Ectodermal cell (in vitro differentiated cells): ENCODE measurements around the gene SYCN. TPM values are rescaled to one million over a fixed set of nuclear protein-coding genes. Genes with fewer than 3 reads are reported as not detected.
"Not testable (repeated sequence)": the region's sequence is repeated elsewhere in the genome, so short reads cannot be mapped to it uniquely, and the experiment has no call there.

Source experiments
- H3K27ac ChIP-seq: 2 replicates; pipeline ENCODE4 v1.7.0; 2013; ENCODE audit warnings: mild to moderate bottlenecking, low read depth, low read length; ENCODE audit not compliant: insufficient read depth, poor library complexity, severe bottlenecking
- H3K27me3 ChIP-seq: 2 replicates; pipeline ENCODE4 v1.7.0; 2013; ENCODE audit warnings: mild to moderate bottlenecking, low read length; ENCODE audit not compliant: insufficient read depth, control insufficient read depth, poor library complexity, severe bottlenecking
- H3K36me3 ChIP-seq: one replicate; pipeline ENCODE4 v1.7.0; 2013; ENCODE audit warnings: low read length; ENCODE audit not compliant: control insufficient read depth, insufficient read depth
- H3K4me1 ChIP-seq: one replicate; pipeline ENCODE4 v1.7.0; 2013; ENCODE audit warnings: low read length; ENCODE audit not compliant: control insufficient read depth, insufficient read depth
- H3K4me3 ChIP-seq: 2 replicates; pipeline ENCODE4 v1.7.0; 2013; ENCODE audit warnings: low read depth, low read length, control low read depth; ENCODE audit not compliant: insufficient read depth
- H3K9me3 ChIP-seq: 2 replicates; pipeline ENCODE4 v1.7.0; 2013; ENCODE audit warnings: mild to moderate bottlenecking, low read length, moderate library complexity; ENCODE audit not compliant: control insufficient read depth
- WGBS, 2 experiments: methylation state at CpG; one replicate each; pipeline ENCODE4 v1.1.7; 2013; ENCODE audit warnings: missing lambda C conversion rate in 2 of 2; 5-methylcytosine and 5-hydroxymethylcytosine counted together
- polyA plus RNA-seq, 4 experiments: library from polyadenylated mRNA; stranded (reverse); fragments of 50-300 nt; gene quantifications; one replicate each; pipeline ENCODE4 v1.2.3, GENCODE V29; 2013

Gene SYCN
- polyA plus RNA-seq (2013, experiment 1 of 4), result not detected
- not detected for polyA plus RNA-seq (2013, experiment 2 of 4)
- polyA plus RNA-seq (2013, experiment 3 of 4), result not detected
- polyA plus RNA-seq (2013, experiment 4 of 4), result not detected

DNA sequence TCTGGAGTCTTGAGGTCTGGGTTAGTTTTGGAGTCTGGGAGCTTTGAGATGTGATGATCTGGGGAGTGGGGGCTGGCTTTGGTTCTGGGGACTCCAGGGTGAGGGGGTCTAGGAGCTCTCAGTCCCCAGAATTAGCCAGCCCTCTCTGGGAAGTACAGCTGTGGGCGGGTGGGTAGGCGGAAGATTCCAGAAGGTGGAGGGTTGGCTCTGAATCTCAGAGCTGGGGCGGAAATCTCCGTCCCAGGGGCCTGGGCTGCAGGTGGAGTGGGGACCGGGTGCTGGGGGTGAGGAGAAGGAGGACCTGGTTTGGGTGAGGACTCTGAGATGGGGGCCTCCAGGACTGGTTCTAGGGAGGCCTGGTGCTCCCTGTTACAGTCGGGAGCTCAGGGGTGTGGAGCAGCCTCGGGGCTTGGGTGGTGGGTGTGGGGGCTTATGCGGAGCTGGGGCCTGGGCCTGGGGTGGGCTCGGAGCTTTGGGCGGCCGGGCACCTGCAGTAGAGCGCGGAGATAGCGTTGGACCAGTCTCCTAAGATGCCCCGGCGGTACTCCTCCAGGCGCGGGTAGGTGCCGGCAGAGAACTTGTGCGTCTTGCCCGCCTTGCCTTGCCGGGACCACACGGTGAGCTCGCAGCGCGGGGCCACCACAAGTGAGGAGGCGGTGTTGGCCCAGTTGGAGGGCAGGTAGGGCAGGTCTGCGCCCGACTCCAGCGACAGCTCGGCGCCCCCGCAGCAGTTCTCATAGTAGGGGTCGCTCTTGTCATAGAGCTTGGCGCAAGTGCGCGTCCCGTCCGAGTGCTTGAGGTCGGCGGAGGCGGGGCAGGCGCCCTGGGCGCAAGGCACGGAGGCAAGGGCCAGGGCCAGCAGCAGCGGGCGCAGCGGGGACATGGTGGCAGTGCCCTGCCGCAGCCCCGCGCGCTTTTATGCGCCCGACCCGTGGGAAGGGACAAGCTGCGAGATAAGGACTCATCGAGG, at the start of gene SYCN:
Gene SYCN (minus strand): TSS at position 892 of the 970 bp plus-strand sequence. CDS start 9 bp downstream, at position 883.
- no peaks in the 10 kb centered on the region for H3K4me1 ChIP-seq
- WGBS, 2 experiments, result 55 to 57% methylated on average over 57 of the region's 57 CpGs
- no peaks in the 10 kb centered on the region for H3K9me3 ChIP-seq
- H3K4me3 ChIP-seq, result no peak within 1 kb of the TSS
- no peak within 1 kb of the TSS for H3K27ac ChIP-seq
- H3K36me3 ChIP-seq, result no peaks in the 10 kb centered on the region
- H3K27me3 ChIP-seq, result peaks cover 53% of the 10 kb centered on the region

DNA sequence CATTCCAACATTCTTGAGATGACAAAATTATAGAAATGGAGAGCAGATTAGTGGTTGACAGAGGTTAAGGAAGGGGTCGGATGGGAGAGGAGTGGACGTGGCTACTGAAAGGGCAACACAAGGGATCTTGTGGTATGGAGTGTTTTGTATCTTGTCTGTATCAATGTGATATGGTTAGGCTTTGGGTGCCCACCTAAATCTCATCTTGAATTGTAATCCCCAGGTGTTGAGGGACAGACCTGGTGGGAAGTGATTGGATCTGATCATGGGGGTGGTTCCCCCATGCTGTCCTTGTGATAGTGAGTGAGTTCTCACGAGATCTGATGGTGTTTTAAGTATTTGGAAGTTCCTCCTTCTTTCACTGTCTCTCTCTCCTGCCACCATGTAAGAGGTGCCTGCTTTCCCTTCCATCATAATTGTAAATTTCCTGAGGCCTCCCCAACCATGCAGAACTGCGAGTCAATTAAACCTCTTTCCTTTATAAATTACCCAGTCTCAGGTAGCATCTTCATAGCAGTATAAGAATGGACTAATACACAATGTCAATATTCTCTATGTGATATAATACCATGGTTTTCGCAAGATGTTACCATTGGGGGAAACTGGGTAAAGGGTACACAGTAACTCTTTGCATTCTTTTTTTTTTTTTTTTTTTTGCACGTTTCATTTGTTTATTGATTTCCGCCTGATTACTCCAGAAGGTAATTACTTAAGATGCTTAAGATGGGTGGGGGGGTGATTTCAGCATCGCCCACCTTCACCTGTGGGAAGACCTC, 49.5 kb upstream of the SYCN start:
- peaks cover 48% of the 10 kb centered on the region for H3K27me3 ChIP-seq
- H3K4me3 ChIP-seq, result no peak overlapping the region
- no peak overlapping the region for H3K27ac ChIP-seq
- H3K4me1 ChIP-seq, result no peaks in the 10 kb centered on the region
- H3K36me3 ChIP-seq, result no peaks in the 10 kb centered on the region
- no peaks in the 10 kb centered on the region for H3K9me3 ChIP-seq
- WGBS, 2 experiments, result 85 to 86% methylated on average over 7 to 8 of the region's 8 CpGs

- H3K27me3 ChIP-seq, result peaks cover 59% of the 10 kb centered on the region
- H3K27ac ChIP-seq, result no peak overlapping the region
- WGBS, 2 experiments, result 66 to 85% methylated on average over 3 of the region's 3 CpGs
- no peaks in the 10 kb centered on the region for H3K4me1 ChIP-seq
- H3K9me3 ChIP-seq, result no peaks in the 10 kb centered on the region
- H3K4me3 ChIP-seq, result no peak overlapping the region
- H3K36me3 ChIP-seq, result no peaks in the 10 kb centered on the region
Measured at GRCh38 chr19:39252458-39252857, 48.4 kb upstream of the SYCN start.

GRCh38 chr19:39251846-39252245, 47.8 kb upstream of the SYCN start:
- WGBS, 2 experiments, result 85 to 89% methylated on average over 3 of the region's 3 CpGs
- no peak overlapping the region for H3K4me3 ChIP-seq
- no peak overlapping the region for H3K27ac ChIP-seq
- H3K27me3 ChIP-seq, result peaks cover 65% of the 10 kb centered on the region
- H3K4me1 ChIP-seq, result no peaks in the 10 kb centered on the region
- H3K36me3 ChIP-seq, result no peaks in the 10 kb centered on the region
- no peaks in the 10 kb centered on the region for H3K9me3 ChIP-seq

GRCh38 chr19:39251081-39251480, 47.0 kb upstream of the SYCN start:
- H3K4me1 ChIP-seq, result no peaks in the 10 kb centered on the region
- WGBS, 2 experiments, result 87% methylated on average over 5 of the region's 5 CpGs
- no peaks in the 10 kb centered on the region for H3K9me3 ChIP-seq
- no peak overlapping the region for H3K27ac ChIP-seq
- H3K4me3 ChIP-seq, result no peak overlapping the region
- no peaks in the 10 kb centered on the region for H3K36me3 ChIP-seq
- H3K27me3 ChIP-seq, result peaks cover 69% of the 10 kb centered on the region

DNA sequence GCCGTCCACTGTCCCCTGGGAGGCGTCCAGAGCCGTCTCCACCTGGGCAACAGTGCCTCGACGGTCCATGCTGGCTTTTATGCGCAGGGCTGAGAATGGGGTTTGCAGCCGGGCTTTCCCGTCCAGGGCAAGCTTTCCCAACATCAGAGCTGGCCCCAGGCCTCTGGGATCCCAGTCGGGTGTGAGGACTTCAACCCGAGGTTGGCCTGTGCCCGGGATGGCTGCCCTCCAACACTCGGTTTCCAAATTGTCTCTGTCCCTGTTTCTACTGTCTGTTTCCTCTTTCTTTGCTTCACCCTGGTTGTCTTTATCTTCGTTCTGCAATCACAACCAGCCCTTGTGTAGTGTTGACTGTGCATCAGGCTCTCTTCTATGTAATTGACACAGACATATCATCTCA, 44.7 kb upstream of the SYCN start, which contains the start of gene IFNL4:
Gene IFNL4 (minus strand): TSS at position 51 of the 400 bp plus-strand sequence.
- Histone ChIP-seq H3K27ac (no peak within 1 kb of the TSS), H3K4me3 (peak within 1 kb of the TSS; percentile 13), H3K36me3 (no peaks in the 10 kb centered on the region), H3K27me3 (peaks cover 76% of the 10 kb centered on the region), H3K4me1 (no peaks in the 10 kb centered on the region), H3K9me3 (no peaks in the 10 kb centered on the region)
- WGBS, 2 experiments, result 70 to 73% methylated on average over 13 of the region's 13 CpGs

DNA sequence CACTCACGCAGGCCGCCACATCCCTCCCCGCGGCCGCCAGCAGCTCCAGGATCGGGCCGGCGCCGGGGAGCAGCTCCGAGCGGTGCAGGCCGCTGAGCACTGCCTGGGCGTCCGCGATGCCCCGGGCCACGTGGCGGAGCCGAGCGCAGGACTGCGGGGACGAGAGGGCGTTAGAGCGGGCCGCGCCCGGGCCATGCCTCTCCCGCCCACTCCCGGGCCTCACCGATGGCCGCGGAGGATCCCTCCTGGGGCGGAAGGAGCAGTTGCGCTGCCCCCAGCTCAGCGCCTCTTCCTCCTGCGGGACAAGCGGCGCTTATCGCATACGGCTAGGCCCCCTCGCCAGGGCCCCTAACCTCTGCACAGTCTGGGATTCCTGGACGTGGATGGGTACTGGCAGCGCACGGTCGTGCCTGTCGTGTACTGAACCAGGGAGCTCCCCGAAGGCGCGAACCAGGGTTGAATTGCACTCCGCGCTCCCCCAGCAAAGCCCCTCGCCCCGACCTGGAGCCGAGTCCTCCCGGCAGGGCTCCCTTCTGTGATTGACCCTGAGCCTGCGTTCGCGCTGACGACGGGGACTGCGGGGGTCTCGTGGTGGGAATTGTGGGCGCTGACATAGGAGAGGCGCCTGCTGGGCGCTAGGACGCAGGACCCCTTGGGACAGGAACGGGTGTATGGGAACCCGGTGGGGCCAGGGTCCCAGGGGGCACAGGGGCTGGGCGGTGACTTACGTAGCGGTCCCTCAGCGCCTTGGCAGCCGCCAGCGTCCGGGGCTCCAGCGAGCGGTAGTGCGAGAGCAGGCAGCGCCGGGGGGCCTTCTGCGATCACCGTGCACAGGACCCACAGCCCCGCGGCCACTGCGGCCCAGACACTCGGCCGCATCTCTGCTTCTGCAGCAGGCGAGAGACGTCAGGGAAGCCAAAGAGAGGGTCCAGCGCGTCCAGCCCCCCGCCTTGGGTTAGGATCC, 43.9 kb upstream of the SYCN start:
- H3K27me3 ChIP-seq, result peaks cover 69% of the 10 kb centered on the region
- peak overlapping the region; percentile 13 for H3K4me3 ChIP-seq
- no peak overlapping the region for H3K27ac ChIP-seq
- H3K4me1 ChIP-seq, result no peaks in the 10 kb centered on the region
- H3K36me3 ChIP-seq, result no peaks in the 10 kb centered on the region
- no peaks in the 10 kb centered on the region for H3K9me3 ChIP-seq
- 17% methylated on average over 92 of the region's 92 CpGs for WGBS, 2 experiments

DNA sequence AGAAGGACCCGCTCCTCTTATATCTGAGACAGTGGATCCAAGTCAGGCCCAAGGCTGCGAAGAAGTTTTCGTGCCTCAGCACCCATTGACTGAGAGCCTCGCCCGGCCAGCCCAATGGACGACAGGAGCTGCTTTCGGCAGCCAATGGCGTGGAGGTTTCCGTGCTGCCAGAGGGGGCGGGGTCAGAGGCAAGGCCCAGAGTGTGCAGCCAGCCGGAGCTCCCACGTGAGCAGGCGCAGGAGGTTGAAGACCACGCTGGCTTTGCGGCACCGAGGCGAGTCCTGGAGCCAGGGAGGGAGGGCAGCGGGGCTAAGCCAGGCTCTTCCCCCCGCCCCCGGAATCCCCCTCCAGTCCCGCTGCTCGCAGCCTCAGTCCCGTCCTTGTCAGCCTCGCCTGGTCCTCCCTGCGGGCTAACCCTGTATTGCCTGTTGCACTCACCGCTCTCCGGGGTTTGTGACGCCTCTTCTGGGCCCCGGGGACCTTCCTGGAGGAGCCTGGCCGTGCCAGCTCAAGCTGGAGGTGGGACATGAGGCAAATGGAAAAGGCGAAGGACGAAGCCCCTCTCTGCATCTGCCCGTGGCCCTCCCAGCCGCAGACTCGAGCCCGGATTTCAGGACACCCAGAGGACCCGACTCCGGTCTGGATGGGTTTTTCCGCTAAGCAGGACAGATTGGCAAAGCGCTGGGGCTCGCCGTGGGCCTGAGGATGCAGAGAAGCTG, 43.0 kb upstream of the SYCN start:
- no peaks in the 10 kb centered on the region for H3K4me1 ChIP-seq
- H3K27me3 ChIP-seq, result peaks cover 61% of the 10 kb centered on the region
- WGBS, 2 experiments, result 19% methylated on average over 42 of the region's 42 CpGs
- peak overlapping the region; percentile 13 for H3K4me3 ChIP-seq
- no peak overlapping the region for H3K27ac ChIP-seq
- no peaks in the 10 kb centered on the region for H3K36me3 ChIP-seq
- no peaks in the 10 kb centered on the region for H3K9me3 ChIP-seq

DNA sequence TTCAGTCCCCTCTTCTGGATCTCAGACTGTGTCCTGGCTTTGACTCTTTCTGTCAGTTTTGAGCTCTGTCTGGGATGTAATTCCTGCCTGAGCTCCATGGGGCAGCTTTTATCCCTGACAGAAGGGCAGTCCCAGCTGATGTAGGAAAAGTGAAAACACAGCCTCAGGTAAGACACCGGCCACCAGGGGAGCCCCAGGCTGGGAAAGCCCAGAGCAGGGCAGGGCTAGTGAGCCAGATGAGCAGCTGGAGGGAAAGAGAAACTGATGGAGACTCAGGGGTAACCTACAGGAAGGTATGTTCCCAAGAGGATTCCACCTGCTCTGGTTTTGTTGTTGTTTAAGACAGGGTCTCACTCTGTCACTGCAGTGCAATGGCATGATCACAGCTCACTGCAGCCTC, 41.1 kb upstream of the SYCN start:
- H3K27ac ChIP-seq, H3K4me3 ChIP-seq, H3K9me3 ChIP-seq, H3K4me1 ChIP-seq, H3K36me3 ChIP-seq: not testable (repeated sequence)
- peaks cover 44% of the 10 kb centered on the region for H3K27me3 ChIP-seq
- no CpG with 5 or more reads among the region's 1 CpG for WGBS, 2 experiments
